WERI-Rb-1 (cell line): ENCODE measurements around the gene GH2.
"Not testable (repeated sequence)": the region's sequence is repeated elsewhere in the genome, so short reads cannot be mapped to it uniquely, and the experiment has no call there.

Experiments used
- DNase-seq: peaks from one replicate; pipeline ENCODE4 v3.0.0-alpha.2; 2020
- H3K27ac ChIP-seq: fragments of 250-450 bp; sonication (Bioruptor Pico); 2 replicates; pipeline ENCODE4 v1.5.1; 2020; ENCODE audit warnings: mild to moderate bottlenecking, moderate library complexity
- H3K27me3 ChIP-seq: fragments of 250-450 bp; sonication (Bioruptor Pico); 2 replicates; pipeline ENCODE4 v1.5.1; 2021; ENCODE audit warnings: mild to moderate bottlenecking, low read depth, moderate library complexity; ENCODE audit not compliant: insufficient read depth, severe bottlenecking
- H3K36me3 ChIP-seq: fragments of 250-450 bp; sonication (Bioruptor Pico); 2 replicates; pipeline ENCODE4 v1.5.1; 2020; ENCODE audit warnings: mild to moderate bottlenecking, moderate library complexity
- H3K4me3 ChIP-seq: 2 replicates; pipeline ENCODE4 v1.5.1; 2011; ENCODE audit warnings: low read depth, mild to moderate bottlenecking, control low read depth, low read length
- H3K9me3 ChIP-seq: fragments of 250-450 bp; sonication (Bioruptor Pico); 2 replicates; pipeline ENCODE4 v1.5.1; 2021; ENCODE audit warnings: mild to moderate bottlenecking, moderate library complexity; ENCODE audit not compliant: severe bottlenecking
- CTCF ChIP-seq: IDR thresholded peaks from 2 replicates; pipeline ENCODE4 v1.5.1; 2011; ENCODE audit warnings: low read depth, mild to moderate bottlenecking, control low read depth, inconsistent platforms, low read length

GH2 gene

GRCh38 chr17:63847525-63848249, 34.1 kb downstream of the GH2 start:
- Histone ChIP-seq H3K27me3 (no peaks in the 10 kb centered on the region), H3K36me3 (no peaks in the 10 kb centered on the region), H3K9me3 (no peaks in the 10 kb centered on the region), H3K4me3 (no peak overlapping the region), H3K27ac (no peak overlapping the region)
- DNase-seq, result no peak
- TF ChIP-seq CTCF, result no peak

- Histone ChIP-seq H3K36me3 (peaks cover 8% of the 10 kb centered on the region), H3K9me3 (no peaks in the 10 kb centered on the region), H3K27ac (no peak overlapping the region), H3K4me3 (no peak overlapping the region), H3K27me3 (no peaks in the 10 kb centered on the region)
- no peak for DNase-seq
- no peak for TF ChIP-seq CTCF
Observed at GRCh38 chr17:63845509-63845908, 36.2 kb downstream of the GH2 start.

GRCh38 chr17:63843910-63844677, 37.6 kb downstream of the GH2 start:
- Histone ChIP-seq H3K9me3 (no peaks in the 10 kb centered on the region), H3K27ac (no peak overlapping the region), H3K36me3 (peaks cover 11% of the 10 kb centered on the region), H3K4me3 (no peak overlapping the region), H3K27me3 (no peaks in the 10 kb centered on the region)
- TF ChIP-seq CTCF, result no peak
- no peak for DNase-seq

GRCh38 chr17:63843387-63843888, 38.3 kb downstream of the GH2 start:
- peak overlapping the region; percentile 50 for H3K27ac ChIP-seq
- peak overlapping the region; percentile 85 for H3K4me3 ChIP-seq
- DNase-seq, H3K27me3 ChIP-seq, H3K9me3 ChIP-seq: not testable (repeated sequence)
- H3K36me3 ChIP-seq, result peaks cover 11% of the 10 kb centered on the region

GRCh38 chr17:63842540-63843386, 39.0 kb downstream of the GH2 start, which contains the start of gene SMARCD2:
SMARCD2 (minus strand) TSS chr17:63842685; CDS start chr17:63842674, 11 bp downstream.
- peak within 1 kb of the TSS; percentile 93 for H3K27ac ChIP-seq

More at GRCh38 chr17:63842540-63843386, 39.0 kb downstream of the GH2 start, which contains the start of gene SMARCD2:
- peak; percentile 99 for DNase-seq
- Histone ChIP-seq H3K9me3 (no peaks in the 10 kb centered on the region), H3K4me3 (peak within 1 kb of the TSS; percentile 85), H3K36me3 (peaks cover 17% of the 10 kb centered on the region), H3K27me3 (no peaks in the 10 kb centered on the region)
- TF ChIP-seq CTCF, result no peak
